WTC11 (cell line): ENCODE measurements around the gene CDRT4. TPM values are rescaled to one million over a fixed set of nuclear protein-coding genes. Genes with fewer than 3 reads are reported as not detected.
A peak's percentile ranks its signal among the peaks of the same experiment; 100 is the strongest.

Experiments used
- ATAC-seq: fragments of 200-7000 bp; cut with Tn5 transposase; 2 replicates; pipeline ENCODE4 v1.10.0; 2021; ENCODE audit warnings: mild to moderate bottlenecking, moderate library complexity
- CTCF ChIA-PET: fragments of 300-600 bp; sonication (Branson Sonifier 250); formaldehyde crosslinking; loops from one replicate; lab custom pipeline; 2021; ENCODE audit warnings: antibody characterized with exemption; lab: Charles Lee
- POLR2A ChIA-PET: fragments of 350-600 bp; sonication (Branson Sonifier 250); formaldehyde crosslinking; loops from one replicate; lab custom pipeline; 2021; ENCODE audit warnings: antibody characterized with exemption; lab: Charles Lee
- DNase-seq: peaks from one replicate; pipeline ENCODE4 v3.0.0; 2021; ENCODE audit warnings: low spot score
- H3K27ac Mint-ChIP-seq: 2 replicates; pipeline ENCODE4 v1.8.0; 2021; ENCODE audit warnings: mixed read lengths
- H3K27me3 Mint-ChIP-seq: 2 replicates; pipeline ENCODE4 v1.8.0; 2021; ENCODE audit warnings: low read depth, mild to moderate bottlenecking, moderate library complexity, mixed read lengths
- H3K36me3 Mint-ChIP-seq: 2 replicates; pipeline ENCODE4 v1.8.0; 2021; ENCODE audit warnings: mixed read lengths
- H3K4me1 Mint-ChIP-seq: 2 replicates; pipeline ENCODE4 v1.8.0; 2022; ENCODE audit warnings: mixed read lengths
- H3K4me3 Mint-ChIP-seq: 2 replicates; pipeline ENCODE4 v1.8.0; 2021; ENCODE audit warnings: mild to moderate bottlenecking, moderate library complexity, mixed read lengths
- H3K9me3 Mint-ChIP-seq: 2 replicates; pipeline ENCODE4 v1.8.0; 2021; ENCODE audit warnings: mixed read lengths
- AFF4 ChIP-seq: sonication (generic); formaldehyde crosslinking; IDR thresholded peaks from 2 replicates; pipeline ENCODE4 v1.8.1; 2023; ENCODE audit warnings: mild to moderate bottlenecking, missing genetic modification reagents, borderline replicate concordance
- CREB1 ChIP-seq: sonication (generic); formaldehyde crosslinking; IDR thresholded peaks from 2 replicates; pipeline ENCODE4 v1.8.0; 2023; ENCODE audit warnings: mild to moderate bottlenecking, missing genetic modification reagents
- CREM ChIP-seq: sonication (generic); formaldehyde crosslinking; IDR thresholded peaks from 2 replicates; pipeline ENCODE4 v1.8.1; 2022; ENCODE audit warnings: mild to moderate bottlenecking, missing genetic modification reagents, moderate library complexity
- FOXK1 ChIP-seq: sonication (generic); formaldehyde crosslinking; IDR thresholded peaks from 2 replicates; pipeline ENCODE4 v1.8.0; 2022; ENCODE audit warnings: mild to moderate bottlenecking, moderate library complexity, missing genetic modification reagents
- GTF2I ChIP-seq: fragments of 250-450 bp; sonication (Bioruptor Pico); conservative IDR thresholded peaks from 2 replicates; pipeline ENCODE4 v1.4.0; 2021; ENCODE audit warnings: mild to moderate bottlenecking
- PRDM15 ChIP-seq: sonication (generic); formaldehyde crosslinking; IDR thresholded peaks from 2 replicates; pipeline ENCODE4 v1.8.0; 2022; ENCODE audit warnings: missing genetic modification reagents
- PREB ChIP-seq: sonication (generic); formaldehyde crosslinking; IDR thresholded peaks from 2 replicates; pipeline ENCODE4 v1.8.1; 2022; ENCODE audit warnings: mild to moderate bottlenecking, missing genetic modification reagents, moderate library complexity, borderline replicate concordance
- SMAD3 ChIP-seq: sonication (generic); formaldehyde crosslinking; IDR thresholded peaks from 2 replicates; pipeline ENCODE4 v1.8.0; 2022; ENCODE audit warnings: missing genetic modification reagents, mild to moderate bottlenecking, borderline replicate concordance
- SMAD4 ChIP-seq: sonication (generic); formaldehyde crosslinking; IDR thresholded peaks from 2 replicates; pipeline ENCODE4 v1.8.0; 2022; ENCODE audit warnings: mild to moderate bottlenecking, missing genetic modification reagents
- SOX15 ChIP-seq: fragments of 250-450 bp; sonication (Bioruptor Pico); IDR thresholded peaks from 2 replicates; pipeline ENCODE4 v1.9.0; 2021; ENCODE audit warnings: mild to moderate bottlenecking
- TEAD1 ChIP-seq: sonication (generic); formaldehyde crosslinking; IDR thresholded peaks from 2 replicates; pipeline ENCODE4 v1.8.0; 2022; ENCODE audit warnings: mild to moderate bottlenecking, missing genetic modification reagents
- TEAD4 ChIP-seq: sonication (generic); formaldehyde crosslinking; IDR thresholded peaks from 2 replicates; pipeline ENCODE4 v1.8.0; 2022; ENCODE audit warnings: mild to moderate bottlenecking, missing genetic modification reagents
- USF1 ChIP-seq: sonication (generic); formaldehyde crosslinking; IDR thresholded peaks from 2 replicates; pipeline ENCODE4 v1.8.0; 2022; ENCODE audit warnings: mild to moderate bottlenecking, missing genetic modification reagents
- ZBTB21 ChIP-seq: sonication (generic); formaldehyde crosslinking; IDR thresholded peaks from 2 replicates; pipeline ENCODE4 v1.8.1; 2023; ENCODE audit warnings: mild to moderate bottlenecking, missing genetic modification reagents, borderline replicate concordance
- ZNF219 ChIP-seq: sonication (generic); formaldehyde crosslinking; IDR thresholded peaks from 2 replicates; pipeline ENCODE4 v1.8.0; 2023; ENCODE audit warnings: missing genetic modification reagents, mild to moderate bottlenecking, borderline replicate concordance
- ZNF317 ChIP-seq: sonication (generic); formaldehyde crosslinking; IDR thresholded peaks from 2 replicates; pipeline ENCODE4 v1.8.1; 2023; ENCODE audit warnings: low read depth, mild to moderate bottlenecking, moderate library complexity, missing genetic modification reagents, borderline replicate concordance
- ZNF425 ChIP-seq: fragments of 250-450 bp; sonication (Bioruptor Pico); conservative IDR thresholded peaks from 2 replicates; pipeline ENCODE4 v1.9.0; 2021; ENCODE audit warnings: mild to moderate bottlenecking
- total RNA-seq: library from RNA; stranded (reverse); gene quantifications from 3 replicates; pipeline ENCODE4 v1.2.3, GENCODE V29; 2021

CDRT4 gene
- total RNA-seq, 1 experiment from 2014 or later = 4.9 TPM

GRCh38 chr17:15465045-15465701 is 2.2 kb downstream of the CDRT4 start:
- no peak overlapping the region for H3K4me3 Mint-ChIP-seq
- POLR2A ChIA-PET = no interaction called here
- no peak overlapping the region for H3K27ac Mint-ChIP-seq
- H3K27me3 Mint-ChIP-seq = no peaks in the 10 kb centered on the region
- TF ChIP-seq FOXK1 (CRISPR knock-in tag) (no peak), SOX15 (CRISPR knock-in tag) (no peak), CREB1 (CRISPR knock-in tag) (no peak), ZNF425 (CRISPR knock-in tag) (no peak), ZNF317 (CRISPR knock-in tag) (no peak), SMAD3 (CRISPR knock-in tag) (no peak), TEAD1 (no peak)
- TF ChIP-seq, all 79 proteins: peak for 0
- CTCF ChIA-PET = interaction anchor here (0.8 to 1.4 kb wide), 2 partner anchors 28 to 38 kb away, joined by 3 to 8 read pairs; no protein-coding TSS in a partner anchor
- peaks cover 4% of the 10 kb centered on the region for H3K4me1 Mint-ChIP-seq
- ATAC-seq = no peak
- H3K9me3 Mint-ChIP-seq = peaks cover 4% of the 10 kb centered on the region
- no peak for DNase-seq
- H3K36me3 Mint-ChIP-seq = peaks cover 12% of the 10 kb centered on the region

GRCh38 chr17:15464231-15464985 is 3.0 kb downstream of the CDRT4 start:
- ChIA-PET POLR2A (no interaction called here), CTCF (interaction anchor here (1.4 kb wide), 1 partner anchor 39 kb away, joined by 8 read pairs; no protein-coding TSS in a partner anchor)
- TF ChIP-seq USF1 (CRISPR knock-in tag) = no peak
- no peak for TF ChIP-seq ZNF219
- no peak for TF ChIP-seq SMAD4
- TF ChIP-seq ZBTB21 = no peak
- DNase-seq (no peak), ATAC-seq (no peak)
- H3K36me3 Mint-ChIP-seq = peaks cover 12% of the 10 kb centered on the region
- H3K27me3 Mint-ChIP-seq = no peaks in the 10 kb centered on the region
- H3K4me1 Mint-ChIP-seq = peaks cover 4% of the 10 kb centered on the region
- H3K27ac Mint-ChIP-seq = no peak overlapping the region
- H3K9me3 Mint-ChIP-seq = peaks cover 4% of the 10 kb centered on the region
- H3K4me3 Mint-ChIP-seq = no peak overlapping the region

GRCh38 chr17:15462976-15463772 is 4.2 kb downstream of the CDRT4 start:
- ATAC-seq = peak; percentile 75
- peaks cover 12% of the 10 kb centered on the region for H3K36me3 Mint-ChIP-seq
- ChIA-PET POLR2A (interaction anchor here (0.6 kb wide), 1 partner anchor 125 kb away, joined by 3 read pairs; no protein-coding TSS in a partner anchor), CTCF (no interaction called here)
- H3K27ac Mint-ChIP-seq = 0 out of 2 replicates have a peak overlapping the region, but pooled peaks have one; percentile 26
- peaks cover 4% of the 10 kb centered on the region for H3K9me3 Mint-ChIP-seq
- H3K4me1 Mint-ChIP-seq = peaks cover 4% of the 10 kb centered on the region
- no peak overlapping the region for H3K4me3 Mint-ChIP-seq
- H3K27me3 Mint-ChIP-seq = no peaks in the 10 kb centered on the region
- peak; percentile 25 for DNase-seq
- TF ChIP-seq CREM (CRISPR knock-in tag) (no peak), GTF2I (CRISPR knock-in tag) (no peak), PRDM15 (no peak), TEAD4 (CRISPR knock-in tag) (no peak), ZNF219 (no peak), AFF4 (no peak), PREB (CRISPR knock-in tag) (no peak)
